SKM-1 treated with dmso at 0.1 percent for 144 hours (cell line): ENCODE measurements around the gene MFAP3.
A peak's percentile ranks its signal among the peaks of the same experiment; 100 is the strongest.
"Not testable (repeated sequence)": the region's sequence is repeated elsewhere in the genome, so short reads cannot be mapped to it uniquely, and the experiment has no call there.

Experiments used
- DNase-seq: peaks from one replicate; lab custom pipeline; 2025; ENCODE audit not compliant: unreplicated experiment; lab: John Stamatoyannopoulos, UW

The MFAP3 gene

DNA sequence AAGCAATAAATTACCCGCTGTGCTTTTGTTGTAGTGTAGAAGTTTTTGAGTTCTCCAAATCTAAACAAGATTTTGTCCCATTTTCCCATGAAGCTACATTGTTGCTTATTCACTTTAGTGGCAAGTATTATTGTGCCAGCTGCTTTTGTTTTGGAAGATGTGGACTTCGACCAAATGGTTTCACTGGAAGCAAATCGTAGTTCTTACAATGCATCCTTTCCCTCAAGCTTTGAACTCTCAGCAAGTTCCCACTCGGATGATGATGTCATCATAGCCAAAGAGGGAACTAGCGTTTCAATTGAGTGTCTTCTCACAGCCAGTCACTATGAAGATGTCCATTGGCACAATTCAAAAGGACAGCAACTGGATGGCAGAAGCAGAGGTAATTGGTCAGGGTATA lies 10.9 kb downstream of the MFAP3 start:
- DNase-seq: no peak

DNA sequence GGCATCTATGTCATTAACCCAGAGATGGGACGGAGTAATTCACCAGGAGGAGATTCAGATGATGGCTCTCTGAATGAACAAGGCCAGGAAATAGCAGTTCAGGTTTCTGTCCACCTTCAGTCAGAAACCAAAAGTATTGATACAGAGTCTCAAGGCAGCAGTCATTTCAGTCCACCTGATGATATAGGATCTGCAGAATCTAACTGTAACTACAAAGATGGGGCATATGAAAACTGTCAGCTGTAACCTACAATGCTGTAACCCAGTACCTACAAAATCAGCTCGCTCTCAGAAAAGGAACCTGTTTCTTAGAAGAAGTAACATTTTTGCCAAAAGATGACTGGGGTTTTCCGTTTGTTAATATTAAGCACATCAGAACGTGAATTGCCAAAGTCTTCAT lies 14.7 kb downstream of the MFAP3 start:
- DNase-seq: no peak

GRCh38 chr5:154055201-154055600 lies 16.4 kb downstream of the MFAP3 start:
- no peak for DNase-seq

GRCh38 chr5:154058055-154059038 lies 19.6 kb downstream of the MFAP3 start:
- DNase-seq: no peak

- DNase-seq: no peak
These were observed 20.3 kb downstream of the MFAP3 start for GRCh38 chr5:154059039-154059430.

GRCh38 chr5:154059583-154059982 lies 20.8 kb downstream of the MFAP3 start:
- DNase-seq: no peak

- no peak for DNase-seq
These were observed 21.8 kb downstream of the MFAP3 start for GRCh38 chr5:154060606-154061005.

- no peak for DNase-seq
These were observed 24.6 kb downstream of the MFAP3 start for GRCh38 chr5:154063372-154063771.

DNA sequence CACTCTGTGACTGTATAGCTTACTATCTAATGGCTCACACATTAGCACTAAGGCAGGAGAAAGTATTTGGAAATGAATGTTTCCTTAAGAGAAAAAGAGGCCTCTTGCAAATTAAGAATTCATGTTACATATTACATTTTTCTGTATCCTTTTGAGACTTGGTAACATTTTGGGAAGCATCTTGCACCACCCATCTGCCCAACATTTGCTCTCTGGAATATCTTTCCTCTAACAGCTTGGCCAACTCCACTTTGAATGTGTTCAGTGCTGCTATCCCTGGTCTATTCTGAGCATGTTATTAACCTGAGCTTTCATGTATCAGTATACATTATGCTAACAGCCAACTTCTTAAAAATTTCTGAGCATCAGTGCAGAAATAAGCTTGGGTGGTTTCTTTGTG lies 27.2 kb downstream of the MFAP3 start:
- no peak for DNase-seq

- not testable (repeated sequence) for DNase-seq
These were observed 31.1 kb downstream of the MFAP3 start for GRCh38 chr5:154069854-154070253.

DNA sequence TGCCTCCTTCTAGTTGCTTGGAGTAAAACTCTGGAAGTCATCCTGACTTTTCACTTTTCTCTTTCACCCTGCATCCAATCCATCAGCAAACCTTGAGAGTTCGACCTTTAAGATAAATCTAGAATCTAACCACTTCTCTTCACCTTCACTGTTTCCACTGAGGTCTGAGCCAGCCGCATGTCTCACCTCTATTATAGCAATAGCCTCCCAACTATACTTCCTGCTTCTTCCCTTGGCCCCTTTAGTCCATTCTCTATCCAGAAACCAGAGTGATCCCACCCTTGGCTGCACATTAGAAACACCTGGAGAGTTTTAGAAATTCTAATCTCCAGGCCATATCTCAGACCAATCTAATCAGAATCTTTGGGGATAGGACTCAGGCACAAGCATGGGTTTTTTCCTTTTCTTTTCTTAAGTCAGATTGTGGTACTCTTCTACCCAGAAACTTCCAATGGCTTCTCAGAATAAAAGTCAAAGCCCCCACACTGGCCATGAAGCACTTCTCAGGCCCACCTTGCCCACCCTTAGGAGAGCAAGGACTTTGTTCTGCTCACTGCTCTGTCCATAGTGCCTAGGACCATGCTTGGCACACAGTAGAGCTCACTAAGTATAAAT lies 33.1 kb downstream of the MFAP3 start:
- DNase-seq: no peak

DNA sequence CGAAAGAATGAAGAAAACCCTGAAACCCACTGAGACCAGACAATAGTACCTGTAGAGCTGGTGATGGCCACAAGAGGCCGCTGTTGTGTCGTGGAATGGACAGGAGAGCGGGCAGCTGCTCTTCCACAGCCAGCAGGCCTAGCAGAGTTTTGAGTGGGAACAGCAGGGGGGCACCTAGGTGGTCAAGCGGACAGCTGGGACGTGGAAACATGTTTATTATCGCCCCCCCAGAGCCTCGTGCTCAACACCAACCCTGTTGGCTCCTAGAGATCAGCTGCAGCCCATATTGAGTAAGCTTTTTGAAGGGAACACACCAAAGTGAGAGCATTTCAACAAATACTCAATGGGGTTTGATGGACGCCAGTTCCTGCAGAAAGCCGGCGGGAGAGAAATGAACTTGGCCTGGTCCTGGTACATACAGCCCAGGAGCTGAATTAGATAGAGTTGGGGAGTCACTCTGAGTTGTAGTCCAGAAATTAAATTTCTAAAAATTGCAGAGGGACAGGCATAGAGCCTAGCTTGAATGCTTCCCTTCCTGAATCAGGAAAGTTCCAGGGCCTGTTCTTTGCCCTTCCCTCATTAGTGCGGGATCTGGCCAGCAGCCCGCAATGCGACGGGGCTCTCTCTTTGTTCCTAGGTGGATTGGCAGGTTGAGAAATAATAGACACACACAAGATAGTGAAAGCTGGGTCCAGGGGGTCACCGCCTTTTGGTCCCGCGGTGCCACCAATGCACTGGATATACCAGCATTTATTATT lies 33.8 kb downstream of the MFAP3 start:
- DNase-seq: peak; percentile 70

GRCh38 chr5:154076240-154076922 lies 37.6 kb downstream of the MFAP3 start:
- DNase-seq: no peak

- no peak for DNase-seq
These were observed 38.9 kb downstream of the MFAP3 start for GRCh38 chr5:154077696-154078095.

DNA sequence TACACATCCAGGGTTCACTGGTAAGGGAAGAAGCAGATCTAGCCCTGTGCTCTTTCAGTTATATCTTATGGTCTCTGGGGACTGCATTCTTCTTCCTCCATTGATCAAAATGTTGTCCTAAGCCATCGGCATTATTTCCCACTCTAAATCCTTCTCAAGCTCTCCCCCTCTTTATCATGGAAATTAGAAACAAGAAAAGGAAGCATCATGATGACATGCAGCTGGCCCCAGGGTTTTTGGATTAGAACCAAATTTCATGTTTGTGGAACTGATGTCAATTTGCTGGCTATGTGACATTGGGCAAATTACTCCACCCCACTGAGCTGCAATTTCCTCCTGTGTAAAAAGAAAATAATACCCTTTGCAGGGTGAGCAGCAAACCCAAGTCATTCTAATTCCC lies 39.5 kb downstream of the MFAP3 start:
- no peak for DNase-seq

GRCh38 chr5:154081246-154081645 lies 42.5 kb downstream of the MFAP3 start:
- no peak for DNase-seq

DNA sequence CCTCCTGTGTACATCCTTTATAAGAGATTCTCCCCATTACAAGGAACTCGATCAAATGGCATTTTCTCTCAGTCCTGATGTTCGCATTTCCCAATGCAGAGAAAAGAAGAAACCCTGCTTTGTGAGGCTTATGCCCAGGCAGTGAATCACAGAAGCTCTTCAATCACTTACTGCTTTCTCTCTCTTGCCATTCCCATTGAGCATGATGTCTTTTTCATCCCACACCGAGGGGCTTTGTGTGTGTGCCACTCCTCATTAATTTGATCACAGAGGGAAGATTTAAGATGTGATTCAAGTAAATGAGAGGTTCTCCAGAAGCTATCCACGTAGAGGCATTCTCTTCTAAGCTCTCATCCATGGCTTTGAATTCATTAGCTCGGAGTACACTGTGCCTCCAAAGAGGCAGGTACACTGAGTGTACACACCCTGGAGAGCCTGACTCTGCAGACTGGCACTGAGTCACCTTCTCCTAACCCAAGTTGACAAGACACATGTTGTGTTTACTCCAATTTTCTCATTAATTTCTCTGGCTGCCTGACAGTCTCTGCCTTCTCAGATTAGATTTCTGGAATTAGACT lies 45.4 kb downstream of the MFAP3 start:
- DNase-seq: no peak

GRCh38 chr5:154086146-154086545 lies 47.4 kb downstream of the MFAP3 start:
- DNase-seq: no peak

GRCh38 chr5:154086641-154087040 lies 47.9 kb downstream of the MFAP3 start:
- DNase-seq: no peak

DNA sequence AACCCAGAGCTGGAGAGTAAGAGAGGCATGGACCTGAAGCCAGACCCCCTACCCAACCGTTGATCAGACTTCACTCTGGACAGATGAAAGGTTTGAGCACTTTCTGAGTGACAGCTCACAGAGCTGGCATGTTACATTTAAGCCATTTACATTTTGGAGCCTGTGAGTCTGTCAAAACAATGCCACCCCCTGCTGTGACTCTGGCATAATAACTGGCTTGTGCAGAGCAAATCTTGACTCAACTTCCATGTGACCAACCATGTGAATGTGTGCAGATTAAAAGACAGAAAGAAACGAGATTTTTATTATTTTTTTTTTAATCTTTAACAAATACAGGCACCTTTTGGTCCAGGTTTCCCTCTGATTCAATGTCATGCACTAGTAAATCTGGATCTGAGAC lies 48.5 kb downstream of the MFAP3 start:
- DNase-seq: no peak

DNA sequence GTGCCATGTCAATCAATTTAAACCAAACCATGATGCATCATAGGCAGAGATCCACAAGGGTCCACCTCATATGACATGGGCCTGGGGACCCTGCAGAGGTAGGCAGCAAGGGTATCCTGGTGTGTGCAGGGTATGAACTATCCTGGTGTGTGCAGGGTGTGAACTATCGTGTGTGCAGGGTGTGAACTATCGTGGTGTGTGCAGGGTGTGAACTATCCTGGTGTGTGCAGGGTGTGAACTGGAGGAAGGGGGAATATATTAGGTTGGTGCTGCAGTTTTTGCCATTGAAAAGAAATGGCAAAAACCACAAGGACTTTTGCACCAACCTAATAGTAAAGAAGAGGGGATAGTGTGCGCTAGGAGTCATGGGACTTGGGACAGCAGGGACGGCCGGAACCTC lies 50.0 kb downstream of the MFAP3 start:
- no peak for DNase-seq
